GM12875 (cell line): Measurements from ENCODE around the gene MUC2.

ENCODE experiments used
- H3K4me3 ChIP-seq: one replicate; pipeline ENCODE4 v1.5.1; 2011; ENCODE audit warnings: low read depth, low read length, control low read depth
- TF ChIP-seq, protein P1 (sequence below): IDR thresholded peaks from 2 replicates; pipeline ENCODE4 v1.5.1; 2011; ENCODE audit warnings: low read depth, mild to moderate bottlenecking, control low read depth, inconsistent platforms, low read length, moderate library complexity, borderline replicate concordance; ENCODE audit not compliant: insufficient read depth

Gene MUC2

DNA sequence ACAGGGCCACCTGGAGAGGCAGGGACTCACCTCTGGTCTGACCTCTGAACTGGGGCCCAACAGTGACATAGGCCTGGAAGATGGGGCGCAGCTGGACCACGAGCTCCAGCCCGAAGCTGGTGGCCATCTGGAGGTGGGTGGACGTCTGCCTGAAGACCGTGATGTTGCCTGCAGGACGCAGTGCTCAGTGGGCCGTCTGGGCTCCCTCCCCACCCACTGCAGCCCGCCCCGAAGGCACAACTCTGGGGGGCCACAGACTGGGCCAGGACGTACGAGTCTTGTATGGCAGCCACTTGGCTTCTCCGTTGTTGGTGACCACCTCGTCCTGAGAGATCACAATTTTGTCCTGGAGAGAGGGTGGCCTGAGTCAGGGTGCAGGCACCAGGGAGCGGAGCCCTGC, 46.1 kb upstream of the MUC2 start:
- no peak overlapping the region for H3K4me3 ChIP-seq

DNA sequence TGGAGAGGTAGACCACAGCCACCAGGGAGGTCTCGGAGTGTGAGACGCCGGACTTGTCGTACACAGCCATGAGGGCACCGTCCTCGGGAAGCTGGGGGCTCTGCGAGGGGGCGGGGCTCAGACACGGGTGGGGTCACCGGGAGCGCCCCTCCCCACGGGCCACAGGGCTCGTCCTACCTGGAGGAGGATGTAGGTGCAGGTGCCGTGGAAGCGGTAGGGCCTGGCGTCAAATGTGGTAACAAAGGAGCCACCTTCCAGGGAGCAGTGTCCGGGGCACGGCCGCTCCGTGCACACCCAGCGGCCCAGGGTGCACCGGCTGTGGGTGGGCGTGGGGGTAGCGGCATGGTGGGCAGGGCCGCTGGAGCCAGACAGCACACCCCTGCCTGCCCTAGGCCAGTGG, 45.6 kb upstream of the MUC2 start:
- no peak overlapping the region for H3K4me3 ChIP-seq
- TF ChIP-seq, protein P1, sequence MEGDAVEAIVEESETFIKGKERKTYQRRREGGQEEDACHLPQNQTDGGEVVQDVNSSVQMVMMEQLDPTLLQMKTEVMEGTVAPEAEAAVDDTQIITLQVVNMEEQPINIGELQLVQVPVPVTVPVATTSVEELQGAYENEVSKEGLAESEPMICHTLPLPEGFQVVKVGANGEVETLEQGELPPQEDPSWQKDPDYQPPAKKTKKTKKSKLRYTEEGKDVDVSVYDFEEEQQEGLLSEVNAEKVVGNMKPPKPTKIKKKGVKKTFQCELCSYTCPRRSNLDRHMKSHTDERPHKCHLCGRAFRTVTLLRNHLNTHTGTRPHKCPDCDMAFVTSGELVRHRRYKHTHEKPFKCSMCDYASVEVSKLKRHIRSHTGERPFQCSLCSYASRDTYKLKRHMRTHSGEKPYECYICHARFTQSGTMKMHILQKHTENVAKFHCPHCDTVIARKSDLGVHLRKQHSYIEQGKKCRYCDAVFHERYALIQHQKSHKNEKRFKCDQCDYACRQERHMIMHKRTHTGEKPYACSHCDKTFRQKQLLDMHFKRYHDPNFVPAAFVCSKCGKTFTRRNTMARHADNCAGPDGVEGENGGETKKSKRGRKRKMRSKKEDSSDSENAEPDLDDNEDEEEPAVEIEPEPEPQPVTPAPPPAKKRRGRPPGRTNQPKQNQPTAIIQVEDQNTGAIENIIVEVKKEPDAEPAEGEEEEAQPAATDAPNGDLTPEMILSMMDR, result no peak

More for the DNA sequence above, 46.1 kb upstream of the MUC2 start:
- TF ChIP-seq, protein P1, result no peak

DNA sequence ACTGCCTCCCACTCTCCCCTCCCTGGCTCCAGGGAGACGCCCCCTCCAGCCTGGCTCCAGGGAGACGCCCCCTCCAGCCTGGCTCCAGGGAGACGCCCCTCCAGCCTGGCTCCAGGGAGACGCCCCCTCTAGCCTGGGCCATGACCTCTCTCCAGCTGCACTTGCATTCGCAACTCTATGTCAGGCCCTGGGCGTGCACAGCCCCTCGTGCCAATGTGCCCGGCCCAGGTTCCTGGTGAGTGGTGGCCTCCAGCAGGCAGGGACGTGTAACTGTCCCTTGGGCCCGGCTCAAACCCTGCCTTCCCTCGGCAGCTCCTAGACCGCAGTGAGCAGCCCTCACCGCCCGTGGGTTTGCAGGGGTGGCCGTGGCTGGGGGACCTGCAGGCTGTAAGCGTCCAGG, 45.0 kb upstream of the MUC2 start:
- TF ChIP-seq, protein P1, result no peak
- H3K4me3 ChIP-seq, result no peak overlapping the region

DNA sequence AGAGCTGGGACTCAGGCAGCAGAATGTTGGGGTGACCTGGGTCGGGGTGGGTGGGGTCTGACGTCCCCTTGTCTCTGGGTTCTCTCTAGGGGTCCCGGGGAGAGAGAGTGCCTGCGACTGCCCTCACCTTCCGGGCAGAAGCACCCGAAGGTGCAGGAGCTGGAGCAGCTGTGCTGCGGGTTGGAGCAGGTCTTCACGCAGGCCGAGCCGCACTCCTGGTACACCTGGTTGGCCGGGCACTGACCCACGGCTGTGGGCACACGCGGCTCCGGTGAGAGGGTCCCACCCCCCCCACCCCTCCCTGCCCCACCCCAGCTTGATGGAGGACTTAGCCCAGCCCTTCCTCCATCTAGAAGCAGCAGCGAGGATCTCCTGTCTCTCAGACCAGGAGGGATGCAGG, 44.6 kb upstream of the MUC2 start:
- H3K4me3 ChIP-seq, result no peak overlapping the region
- TF ChIP-seq, protein P1, result no peak

DNA sequence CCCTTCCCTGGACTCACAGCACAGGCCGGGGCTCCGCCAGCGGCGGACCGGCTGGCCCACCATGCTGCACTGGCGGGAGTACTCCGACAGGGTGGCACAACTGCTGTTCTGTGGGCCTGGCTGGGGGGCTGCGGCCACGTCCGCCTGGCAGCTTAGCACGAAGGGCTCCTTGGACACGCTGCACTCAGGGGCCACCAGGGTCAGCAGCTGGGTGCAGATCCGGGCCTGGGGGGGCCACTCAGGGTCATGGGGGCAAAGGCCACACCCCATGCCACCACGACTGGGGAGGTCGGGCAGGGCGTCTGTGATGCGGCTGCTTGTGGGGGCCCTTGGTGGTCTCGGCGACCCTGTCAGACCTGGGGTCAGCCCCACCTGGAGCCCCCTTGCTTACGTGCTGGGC, 44.1 kb upstream of the MUC2 start:
- TF ChIP-seq, protein P1, result no peak
- no peak overlapping the region for H3K4me3 ChIP-seq

DNA sequence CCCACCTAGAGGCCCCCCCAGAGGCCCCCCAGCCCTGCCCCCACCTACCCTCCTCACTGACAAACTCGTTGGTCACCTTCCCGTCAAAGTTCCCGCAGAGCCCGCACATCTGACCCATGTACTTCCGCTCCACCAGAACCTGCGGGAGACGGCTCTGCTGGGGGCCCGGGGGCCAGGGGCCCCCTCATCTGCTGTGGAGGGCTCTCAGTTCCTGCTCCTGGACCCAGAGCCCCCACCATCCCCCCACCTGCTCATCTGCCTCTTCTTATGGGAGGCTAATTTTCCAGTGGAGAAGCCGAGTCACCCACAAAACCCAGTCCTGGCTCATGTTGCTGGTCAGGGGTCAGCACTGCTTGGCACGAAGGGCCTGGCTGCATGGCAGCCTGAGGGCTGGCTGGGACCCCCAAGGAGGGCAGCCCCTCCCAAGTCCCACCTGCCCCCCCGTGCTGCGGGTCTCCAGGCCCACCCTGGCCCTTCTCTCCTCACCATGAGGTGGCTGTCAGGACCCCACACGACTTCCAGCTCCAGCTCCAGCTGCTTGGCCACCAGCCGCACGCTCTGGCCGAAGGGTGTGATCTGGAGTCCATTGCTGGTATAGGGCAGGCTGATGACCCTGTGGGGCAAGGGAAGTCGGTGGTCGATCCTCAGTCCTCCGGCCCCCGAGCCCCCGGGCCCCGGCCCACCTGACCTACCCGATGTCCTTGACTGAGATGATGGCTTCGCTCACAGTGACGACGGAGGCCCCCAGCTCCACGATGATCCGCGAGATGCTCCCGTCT, 43.4 kb upstream of the MUC2 start:
- no peak overlapping the region for H3K4me3 ChIP-seq
- TF ChIP-seq, protein P1, result no peak

DNA sequence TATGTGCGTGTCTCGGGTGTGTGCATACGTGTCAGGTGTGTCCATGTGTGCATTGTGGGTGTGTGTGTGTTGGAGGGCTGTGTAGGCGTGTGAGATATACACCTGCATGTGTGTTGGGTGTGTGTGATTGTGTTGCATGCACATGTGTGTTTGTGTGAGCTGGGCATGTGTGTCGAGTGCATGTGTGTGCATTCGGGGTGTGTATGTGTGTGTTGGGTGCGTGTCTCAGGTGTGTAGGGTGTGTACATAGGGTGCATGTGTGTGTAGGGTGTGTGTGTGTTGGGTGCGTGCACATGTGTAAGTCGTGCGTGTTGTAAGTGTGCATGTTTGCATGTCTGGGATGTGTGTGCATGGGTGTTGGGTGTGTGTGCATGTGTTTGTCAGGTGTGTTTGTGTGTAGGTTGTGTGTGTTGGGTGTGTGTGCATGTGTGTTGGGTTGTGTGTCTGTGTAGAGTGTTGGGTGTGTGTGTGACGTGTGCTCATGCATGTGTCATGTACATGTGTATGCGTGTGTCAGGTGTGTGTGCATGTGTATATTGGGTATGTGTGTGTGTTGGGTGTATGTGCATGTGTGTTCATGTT, 42.3 kb upstream of the MUC2 start:
- H3K4me3 ChIP-seq, result no peak overlapping the region
- TF ChIP-seq, protein P1, result no peak
